Naive thymus-derived CD4-positive, alpha-beta T cell (primary cell): Measurements from ENCODE around the gene IARS2. TPM values are rescaled to one million over a fixed set of nuclear protein-coding genes. Genes with fewer than 3 reads are reported as not detected.

Experiments used
- ATAC-seq: fragments of 150-1000 bp; cut with Tn5 transposase; 2 replicates; pipeline ENCODE4 v1.10.0; 2021; ENCODE audit warnings: mild to moderate bottlenecking, moderate library complexity
- CTCF ChIA-PET: fragments of 350-600 bp; sonication (Branson Sonifier 250); formaldehyde crosslinking; loops from one replicate; lab custom pipeline; 2021; ENCODE audit warnings: antibody characterized with exemption; lab: Charles Lee
- POLR2A ChIA-PET: fragments of 350-600 bp; sonication (Branson Sonifier 250); formaldehyde crosslinking; loops from one replicate; lab custom pipeline; 2021; ENCODE audit warnings: antibody characterized with exemption, inconsistent platforms; lab: Charles Lee
- DNase-seq, 9 donors: peaks; one replicate each; pipeline versions ENCODE4 v3.0.0 to v3.0.0-alpha.2; 2020 to 2022; ENCODE audit warnings: mixed read lengths in 1 of 9
- H3K27ac ChIP-seq: one replicate; pipeline ENCODE4 v1.7.0; 2013; ENCODE audit warnings: mild to moderate bottlenecking, low read depth, low read length, moderate library complexity
- H3K27me3 ChIP-seq, 2 donors: one replicate each; pipeline ENCODE4 v1.7.0; 2013; ENCODE audit warnings: low read length in 2 of 2, mild to moderate bottlenecking in 2 of 2, moderate library complexity in 2 of 2; ENCODE audit not compliant: control insufficient read depth in 2 of 2, insufficient read depth in 2 of 2
- H3K36me3 ChIP-seq, 3 experiments: 1 replicate in 2 of 3; 2 replicates in 1 of 3; pipeline ENCODE4 v1.7.0; 2013; ENCODE audit warnings: low read length in 3 of 3, mild to moderate bottlenecking in 3 of 3, moderate library complexity in 1 of 3; ENCODE audit not compliant: insufficient read depth in 3 of 3, control insufficient read depth in 2 of 3
- H3K4me1 ChIP-seq, 2 donors: one replicate each; pipeline ENCODE4 v1.7.0; 2013; ENCODE audit warnings: low read length in 2 of 2, mild to moderate bottlenecking in 2 of 2, moderate library complexity in 1 of 2; ENCODE audit not compliant: control insufficient read depth in 2 of 2, insufficient read depth in 2 of 2
- H3K4me3 ChIP-seq: 2 replicates; pipeline ENCODE4 v1.7.0; 2013; ENCODE audit warnings: mild to moderate bottlenecking, low read length
- H3K9me3 ChIP-seq, 3 experiments: 1 replicate in 2 of 3; 2 replicates in 1 of 3; pipeline ENCODE4 v1.7.0; 2013; ENCODE audit warnings: low read length in 3 of 3; ENCODE audit not compliant: control insufficient read depth in 2 of 3
- H3K27ac Mint-ChIP-seq, 9 donors: one replicate each; pipeline ENCODE4 v1.8.0; 2020 to 2022; ENCODE audit warnings: mixed read lengths in 9 of 9, mild to moderate bottlenecking in 8 of 9, moderate library complexity in 5 of 9, inconsistent platforms in 2 of 9
- H3K27me3 Mint-ChIP-seq, 5 donors: one replicate each; pipeline ENCODE4 v1.8.0; 2021 to 2022; ENCODE audit warnings: mixed read lengths in 5 of 5, mild to moderate bottlenecking in 1 of 5
- H3K36me3 Mint-ChIP-seq, 5 donors: one replicate each; pipeline ENCODE4 v1.8.0; 2020 to 2022; ENCODE audit warnings: mixed read lengths in 5 of 5, mild to moderate bottlenecking in 3 of 5, inconsistent platforms in 1 of 5
- H3K4me1 Mint-ChIP-seq, 7 donors: one replicate each; pipeline ENCODE4 v1.8.0; 2020 to 2022; ENCODE audit warnings: mixed read lengths in 7 of 7, mild to moderate bottlenecking in 3 of 7, inconsistent platforms in 1 of 7
- H3K4me3 Mint-ChIP-seq, 10 donors: one replicate each; pipeline ENCODE4 v1.8.0; 2020 to 2022; ENCODE audit warnings: mild to moderate bottlenecking in 10 of 10, mixed read lengths in 10 of 10, moderate library complexity in 6 of 10, inconsistent platforms in 2 of 10
- H3K9me3 Mint-ChIP-seq, 11 donors: one replicate each; pipeline ENCODE4 v1.8.0; 2020 to 2022; ENCODE audit warnings: mixed read lengths in 11 of 11, mild to moderate bottlenecking in 4 of 11, inconsistent platforms in 1 of 11, moderate library complexity in 1 of 11
- intact Hi-C, 2 donors: fragments of 100-400 bp; cut with micrococcal nuclease; formaldehyde crosslinking; loops; one replicate each; pipeline ENCODE4 v1.15.1; 2023
- polyA plus RNA-seq, 2 donors: library from polyadenylated mRNA; unstranded; fragments of 300-500 nt; fragmentation: Illumina TruSeq; gene quantifications; one replicate each; pipeline ENCODE4 v1.2.3, GENCODE V29; 2021
- total RNA-seq, 6 experiments: library from RNA in 5 of 6; stranded (reverse) in 5 of 6; gene quantifications; 1 replicate in 5 of 6; 2 replicates in 1 of 6; pipeline ENCODE4 v1.2.3 and lab custom pipeline; 2021 to 2026

The IARS2 gene
- total and polyA plus RNA-seq, 7 experiments from 2014 or later, result 27.2 to 85.1 (median 45.8) TPM

DNA sequence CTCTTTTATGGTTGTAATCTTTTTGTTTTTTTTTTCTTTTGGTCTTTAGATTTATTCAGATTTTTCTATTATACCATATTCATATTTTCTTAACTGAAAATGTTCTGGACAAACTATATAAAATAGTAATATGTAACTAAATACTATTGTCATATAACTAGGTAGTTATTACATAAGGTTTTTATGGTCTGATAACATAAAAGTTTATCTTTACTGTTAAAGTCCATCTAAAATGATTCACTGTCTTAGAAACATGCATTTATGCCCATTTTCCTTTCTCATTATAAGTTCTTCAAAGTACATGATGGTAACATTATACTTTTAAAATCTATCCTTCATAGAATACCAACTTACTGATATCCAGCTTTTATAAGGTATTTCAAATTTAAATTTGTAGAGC, 29.1 kb downstream of the IARS2 start:
- peaks cover 2 to 19% (median 7%) of the 10 kb centered on the region in 7 donors for H3K4me1 Mint-ChIP-seq
- CTCF ChIA-PET, result no interaction called here
- H3K9me3 ChIP-seq, result no peaks in the 10 kb centered on the region
- H3K27me3 Mint-ChIP-seq, result no peaks in the 10 kb centered on the region
- no peak overlapping the region for H3K4me3 Mint-ChIP-seq
- no peak for DNase-seq
- no peak for ATAC-seq
- no peak overlapping the region for H3K27ac Mint-ChIP-seq
- POLR2A ChIA-PET, result no interaction called here
- H3K9me3 Mint-ChIP-seq, result no peaks in the 10 kb centered on the region
- H3K4me3 ChIP-seq, result no peak overlapping the region
- no peak overlapping the region for H3K27ac ChIP-seq
- no peaks in the 10 kb centered on the region for H3K27me3 ChIP-seq
- peaks cover 8 to 14% (median 12%) of the 10 kb centered on the region in 3 experiments for H3K36me3 ChIP-seq
- intact Hi-C loops, result no loop called here
- H3K36me3 Mint-ChIP-seq, result peaks cover 5 to 32% (median 17%) of the 10 kb centered on the region in 5 donors
- no peaks in the 10 kb centered on the region for H3K4me1 ChIP-seq

DNA sequence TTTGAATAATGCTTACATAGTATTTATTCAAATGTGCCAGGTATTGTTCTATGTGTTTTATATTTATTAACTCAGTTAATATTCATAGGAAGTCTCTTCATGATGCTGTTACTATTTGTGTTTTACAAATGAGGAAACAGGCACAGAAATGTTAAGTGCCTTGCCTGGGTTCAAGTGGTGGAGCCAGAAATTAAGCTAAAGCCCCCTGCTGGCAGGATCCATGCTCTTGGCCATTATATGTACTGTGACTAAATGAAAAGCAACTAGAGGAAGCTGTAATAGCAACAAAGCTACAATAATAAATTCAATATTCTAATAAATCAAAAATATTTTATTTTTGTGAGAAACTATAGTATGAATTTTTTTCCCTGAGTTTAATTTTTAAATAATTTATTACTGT, 30.0 kb downstream of the IARS2 start:
- Mint-ChIP-seq H3K36me3 (peaks cover 5 to 38% (median 25%) of the 10 kb centered on the region in 5 donors), H3K27ac (peak overlapping the region in 3 of 9 donors; percentile 4 to 80 (median 52)), H3K9me3 (no peaks in the 10 kb centered on the region), H3K27me3 (no peaks in the 10 kb centered on the region), H3K4me1 (peaks cover 2 to 18% (median 7%) of the 10 kb centered on the region in 7 donors), H3K4me3 (no peak overlapping the region)
- Histone ChIP-seq H3K36me3 (peaks cover 8 to 20% (median 8%) of the 10 kb centered on the region in 3 experiments), H3K27ac (no peak overlapping the region), H3K9me3 (no peaks in the 10 kb centered on the region), H3K4me1 (no peaks in the 10 kb centered on the region), H3K4me3 (no peak overlapping the region), H3K27me3 (no peaks in the 10 kb centered on the region)
- ChIA-PET POLR2A (no interaction called here), CTCF (no interaction called here)
- intact Hi-C loops, result no loop called here
- DNase-seq, result peak in 1 of 9 donors; percentile 8
- ATAC-seq, result no peak

DNA sequence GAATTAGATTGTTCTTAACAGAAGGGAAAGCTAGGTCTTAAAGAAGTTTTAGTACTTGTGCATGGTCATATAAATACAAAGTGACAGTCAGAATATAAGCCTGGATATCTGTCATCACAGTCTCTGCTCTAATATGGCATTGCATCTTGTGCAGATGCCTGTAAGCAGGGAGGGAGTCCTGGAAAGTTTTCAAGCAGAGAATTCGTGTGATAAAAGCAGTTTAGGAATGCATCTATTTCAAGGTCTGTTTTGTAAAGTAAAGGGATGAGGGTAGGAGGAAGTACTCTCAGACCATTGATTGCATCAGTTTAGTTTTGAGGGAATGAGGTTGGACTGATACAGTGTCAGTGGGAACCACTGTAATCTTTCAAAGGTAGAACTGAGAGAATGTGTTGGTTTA, 30.6 kb downstream of the IARS2 start:
- H3K27ac Mint-ChIP-seq, result peak overlapping the region in 6 of 9 donors; percentile 4 to 80 (median 38)
- H3K4me3 Mint-ChIP-seq, result no peak overlapping the region
- Histone ChIP-seq H3K27ac (no peak overlapping the region), H3K27me3 (no peaks in the 10 kb centered on the region), H3K4me1 (no peaks in the 10 kb centered on the region), H3K36me3 (peaks cover 8 to 24% (median 8%) of the 10 kb centered on the region in 3 experiments), H3K9me3 (peaks cover 0 to 3% (median 0%) of the 10 kb centered on the region in 3 experiments), H3K4me3 (no peak overlapping the region)
- H3K9me3 Mint-ChIP-seq, result peaks cover 0 to 3% (median 0%) of the 10 kb centered on the region in 11 donors
- POLR2A ChIA-PET, result no interaction called here
- CTCF ChIA-PET, result no interaction called here
- ATAC-seq (no peak), DNase-seq (no peak)
- intact Hi-C loops, result no loop called here
- peaks cover 8 to 39% (median 29%) of the 10 kb centered on the region in 5 donors for H3K36me3 Mint-ChIP-seq
- H3K27me3 Mint-ChIP-seq, result no peaks in the 10 kb centered on the region
- H3K4me1 Mint-ChIP-seq, result peaks cover 2 to 15% (median 7%) of the 10 kb centered on the region in 7 donors

DNA sequence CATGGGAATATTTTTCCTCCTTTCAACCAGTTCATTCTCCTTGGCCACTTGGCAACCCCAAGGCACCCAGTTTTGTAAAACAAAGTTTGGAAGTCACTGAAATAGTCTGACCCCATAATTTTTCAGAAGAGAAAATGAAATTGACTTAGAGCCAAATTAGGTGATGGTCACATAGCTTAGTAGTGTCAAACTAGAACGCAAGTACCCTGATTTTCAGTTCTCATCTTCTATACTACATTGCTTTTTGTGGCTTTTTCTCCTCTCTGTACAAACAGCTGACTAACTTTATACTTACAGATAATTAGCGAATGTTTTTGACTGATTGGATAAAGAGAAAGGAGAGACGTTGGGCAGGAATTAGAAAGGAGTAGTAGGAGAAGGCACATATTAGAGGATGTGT, 33.1 kb downstream of the IARS2 start:
- Mint-ChIP-seq H3K36me3 (peaks cover 11 to 52% (median 39%) of the 10 kb centered on the region in 5 donors), H3K27ac (peak overlapping the region in 3 of 9 donors; percentile 3 to 16 (median 3)), H3K4me1 (peaks cover 3 to 26% (median 10%) of the 10 kb centered on the region in 7 donors), H3K9me3 (peaks cover 0 to 5% (median 0%) of the 10 kb centered on the region in 11 donors), H3K4me3 (no peak overlapping the region), H3K27me3 (no peaks in the 10 kb centered on the region)
- Histone ChIP-seq H3K36me3 (peaks cover 8 to 40% (median 9%) of the 10 kb centered on the region in 3 experiments), H3K27ac (no peak overlapping the region), H3K4me3 (no peak overlapping the region), H3K27me3 (no peaks in the 10 kb centered on the region), H3K4me1 (no peaks in the 10 kb centered on the region), H3K9me3 (peaks cover 0 to 3% (median 0%) of the 10 kb centered on the region in 3 experiments)
- POLR2A ChIA-PET, result no interaction called here
- intact Hi-C loops, result no loop called here
- CTCF ChIA-PET, result no interaction called here
- ATAC-seq (no peak), DNase-seq (no peak)

DNA sequence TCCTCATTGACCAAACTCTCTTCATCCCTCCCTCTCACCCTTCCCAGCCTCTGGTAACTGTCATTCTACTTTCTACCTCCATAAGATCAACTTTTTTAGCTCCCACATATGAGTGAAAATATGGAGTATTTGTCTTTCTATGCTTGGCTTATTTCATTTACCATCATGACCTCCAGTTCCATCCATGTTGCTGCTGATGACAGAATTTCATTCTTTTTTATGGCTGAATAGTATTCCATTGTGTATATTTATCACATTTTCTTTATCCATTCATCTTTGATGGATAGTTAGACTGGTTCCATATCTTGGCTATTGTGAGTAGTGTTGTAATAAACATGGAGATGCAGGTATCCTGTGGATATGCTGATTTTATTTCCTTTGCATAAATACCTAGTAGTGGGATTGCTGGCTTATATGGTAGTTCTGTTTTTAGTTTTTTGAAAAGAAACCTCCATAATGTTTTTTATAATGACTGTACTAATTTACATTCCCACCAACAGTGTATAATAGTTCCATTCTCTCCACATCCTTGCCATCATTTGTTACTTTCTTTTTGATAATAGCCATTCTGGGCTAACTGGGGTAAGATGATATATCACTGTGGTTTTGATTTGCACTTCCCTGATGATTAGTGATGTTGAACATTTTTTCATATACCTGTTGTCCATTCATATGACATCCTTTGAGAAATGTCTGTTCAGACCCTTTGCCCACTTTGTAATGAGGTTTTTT, 35.7 kb downstream of the IARS2 start:
- H3K4me1 ChIP-seq, result no peaks in the 10 kb centered on the region
- H3K27me3 Mint-ChIP-seq, result no peaks in the 10 kb centered on the region
- H3K9me3 Mint-ChIP-seq, result peaks cover 0 to 5% (median 0%) of the 10 kb centered on the region in 11 donors
- no peak overlapping the region for H3K4me3 ChIP-seq
- intact Hi-C loops, result no loop called here
- no peak for DNase-seq
- no peak overlapping the region for H3K27ac ChIP-seq
- H3K9me3 ChIP-seq, result peaks cover 0 to 3% (median 0%) of the 10 kb centered on the region in 3 experiments
- H3K27ac Mint-ChIP-seq, result peak overlapping the region in 1 of 9 donors; percentile 38
- peaks cover 0 to 15% (median 4%) of the 10 kb centered on the region in 7 donors for H3K4me1 Mint-ChIP-seq
- no peaks in the 10 kb centered on the region for H3K27me3 ChIP-seq
- ATAC-seq, result no peak
- peaks cover 11 to 74% (median 43%) of the 10 kb centered on the region in 5 donors for H3K36me3 Mint-ChIP-seq
- POLR2A ChIA-PET, result no interaction called here
- CTCF ChIA-PET, result no interaction called here
- H3K36me3 ChIP-seq, result peaks cover 12 to 62% (median 12%) of the 10 kb centered on the region in 3 experiments
- H3K4me3 Mint-ChIP-seq, result no peak overlapping the region

DNA sequence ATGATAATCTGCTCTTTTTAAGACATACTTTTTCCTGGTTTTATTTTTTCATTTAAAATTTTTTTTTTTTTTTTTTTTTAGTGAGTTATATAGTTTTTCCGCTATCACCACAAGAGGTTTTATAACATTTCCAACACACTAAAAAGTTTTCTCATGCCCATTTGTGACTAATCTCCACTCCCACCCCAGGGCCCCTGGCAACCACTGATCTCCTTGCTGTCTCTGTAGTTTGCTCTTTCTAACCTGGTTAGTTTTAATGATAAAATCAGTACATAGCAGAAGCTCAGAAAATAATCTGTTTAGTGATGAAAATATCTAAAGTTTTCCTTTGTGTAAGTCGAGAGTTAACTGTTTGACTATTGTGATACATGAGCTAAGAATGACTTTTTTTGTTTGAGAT, 41.8 kb downstream of the IARS2 start:
- no peak overlapping the region for H3K27ac ChIP-seq
- H3K27me3 ChIP-seq, result no peaks in the 10 kb centered on the region
- ChIA-PET POLR2A (no interaction called here), CTCF (interaction anchor here (0.9 kb wide), 1 partner anchor 23 kb away, joined by 3 read pairs; no protein-coding TSS in a partner anchor)
- DNase-seq (no peak), ATAC-seq (no peak)
- intact Hi-C loops, result no loop called here
- no peaks in the 10 kb centered on the region for H3K4me1 ChIP-seq
- H3K4me3 Mint-ChIP-seq, result no peak overlapping the region
- no peaks in the 10 kb centered on the region for H3K27me3 Mint-ChIP-seq
- H3K36me3 ChIP-seq, result peaks cover 13 to 80% (median 13%) of the 10 kb centered on the region in 3 experiments
- no peaks in the 10 kb centered on the region for H3K9me3 ChIP-seq
- peak overlapping the region in 4 of 9 donors; percentile 28 to 83 (median 54) for H3K27ac Mint-ChIP-seq
- H3K4me1 Mint-ChIP-seq, result peaks cover 5 to 17% (median 9%) of the 10 kb centered on the region in 7 donors
- H3K4me3 ChIP-seq, result no peak overlapping the region
- H3K9me3 Mint-ChIP-seq, result no peaks in the 10 kb centered on the region
- peaks cover 4 to 53% (median 21%) of the 10 kb centered on the region in 5 donors for H3K36me3 Mint-ChIP-seq
